H1 (cell line): ENCODE measurements around the gene RPS27A. TPM values are rescaled to one million over a fixed set of nuclear protein-coding genes. Genes with fewer than 3 reads are reported as not detected.

ENCODE experiments used
- ASH2L ChIP-seq: fragments of 200-600, 300-600 bp; sonication (generic); IDR thresholded peaks from one replicate; pipeline ENCODE4 v1.7.1; 2017; ENCODE audit warnings: low read length
- EGR1 ChIP-seq: IDR thresholded peaks from 2 replicates; pipeline ENCODE4 v1.6.1; 2011; ENCODE audit warnings: low read depth, low read length, borderline replicate concordance
- EP300 ChIP-seq, 2 experiments: IDR thresholded peaks; 1 replicate in 1 of 2; 2 replicates in 1 of 2; pipeline ENCODE4 v1.6.1; 2011 to 2012; ENCODE audit warnings: low read depth in 2 of 2, low read length in 2 of 2, mild to moderate bottlenecking in 2 of 2, borderline replicate concordance in 1 of 2, inconsistent platforms in 1 of 2, moderate library complexity in 1 of 2
- GTF2F1 ChIP-seq: IDR thresholded peaks from 2 replicates; pipeline ENCODE4 v1.6.1; 2012; ENCODE audit warnings: low read depth, low read length, improper control_type of control experiment, borderline replicate concordance
- HDAC2 ChIP-seq, 2 experiments: fragments of 300-600 bp in 1 of 2; sonication (generic) in 1 of 2; IDR thresholded peaks; 2 replicates each; pipeline ENCODE4 v1.6.1; 2011 to 2012; ENCODE audit warnings: low read depth in 2 of 2, low read length in 2 of 2, mild to moderate bottlenecking in 2 of 2, moderate library complexity in 2 of 2, borderline replicate concordance in 1 of 2, inconsistent platforms in 1 of 2
- HDAC6 ChIP-seq: IDR thresholded peaks from one replicate; pipeline ENCODE4 v1.7.1; 2012; ENCODE audit warnings: low read depth, mild to moderate bottlenecking, inconsistent platforms, low read length, moderate library complexity
- KDM5A ChIP-seq: fragments of 200-600 bp; IDR thresholded peaks from 2 replicates; pipeline ENCODE4 v1.7.1; 2012; ENCODE audit warnings: mild to moderate bottlenecking, low read length, inconsistent platforms, mixed read lengths
- NANOG ChIP-seq: IDR thresholded peaks from 2 replicates; pipeline ENCODE4 v1.6.1; 2011; ENCODE audit warnings: low read length, low read depth, mild to moderate bottlenecking, inconsistent platforms; ENCODE audit not compliant: insufficient read depth, poor library complexity, severe bottlenecking
- POLR2A ChIP-seq, 2 experiments: IDR thresholded peaks; 1 replicate in 1 of 2; 2 replicates in 1 of 2; pipeline ENCODE4 v1.6.1; 2011; ENCODE audit warnings: low read depth in 2 of 2, low read length in 2 of 2, mild to moderate bottlenecking in 2 of 2; ENCODE audit errors: control extremely low read depth in 1 of 2
- POLR2AphosphoS5 ChIP-seq: IDR thresholded peaks from 2 replicates; pipeline ENCODE4 v1.6.1; 2011; ENCODE audit warnings: low read depth, low read length
- POU5F1 ChIP-seq: IDR thresholded peaks from 2 replicates; pipeline ENCODE4 v1.6.1; 2011; ENCODE audit warnings: low read depth, mild to moderate bottlenecking, low read length, moderate library complexity
- RAD21 ChIP-seq, 2 experiments: IDR thresholded peaks in 1 of 2; conservative IDR thresholded peaks in 1 of 2; 2 replicates each; pipeline ENCODE4 v1.6.1; 2011; ENCODE audit warnings: low read depth in 2 of 2, low read length in 2 of 2, improper control_type of control experiment in 1 of 2, inconsistent platforms in 1 of 2, mild to moderate bottlenecking in 1 of 2, moderate library complexity in 1 of 2
- RNF2 ChIP-seq: fragments of 200-900, 300-1000 bp; sonication (generic); IDR thresholded peaks from 2 replicates; pipeline ENCODE4 v1.7.1; 2016; ENCODE audit warnings: borderline replicate concordance, low read depth, mild to moderate bottlenecking, antibody characterized with exemption, low read length; ENCODE audit not compliant: poor library complexity, severe bottlenecking; ENCODE audit errors: missing control alignments
- SAP30 ChIP-seq: fragments of 300-600 bp; sonication (generic); IDR thresholded peaks from 2 replicates; pipeline ENCODE4 v1.7.1; 2012; ENCODE audit warnings: low read length, moderate library complexity, mild to moderate bottlenecking, inconsistent platforms; ENCODE audit not compliant: insufficient read depth, insufficient replicate concordance
- SIN3A ChIP-seq, 2 experiments: IDR thresholded peaks in 1 of 2; conservative IDR thresholded peaks in 1 of 2; 2 replicates each; pipeline ENCODE4 v1.6.1; 2011 to 2012; ENCODE audit warnings: low read length in 2 of 2, improper control_type of control experiment in 1 of 2, low read depth in 1 of 2, mild to moderate bottlenecking in 1 of 2
- SIX5 ChIP-seq: IDR thresholded peaks from 2 replicates; pipeline ENCODE4 v1.6.1; 2011; ENCODE audit warnings: mild to moderate bottlenecking, low read depth, low read length
- TAF1 ChIP-seq: IDR thresholded peaks from 2 replicates; pipeline ENCODE4 v1.6.1; 2011; ENCODE audit warnings: mild to moderate bottlenecking, low read depth, low read length
- TAF7 ChIP-seq: optimal IDR thresholded peaks from 2 replicates; pipeline ENCODE3; 2011; ENCODE audit warnings: low read depth, mild to moderate bottlenecking, inconsistent platforms, low read length, moderate library complexity, borderline replicate concordance
- TBP ChIP-seq: IDR thresholded peaks from 2 replicates; pipeline ENCODE4 v1.6.1; 2011; ENCODE audit warnings: low read depth, low read length, improper control_type of control experiment
- TCF12 ChIP-seq: IDR thresholded peaks from 2 replicates; pipeline ENCODE4 v1.6.1; 2011; ENCODE audit warnings: low read depth, mild to moderate bottlenecking, low read length
- TEAD4 ChIP-seq: IDR thresholded peaks from 2 replicates; pipeline ENCODE4 v1.6.1; 2012; ENCODE audit warnings: low read depth, low read length, inconsistent platforms, mixed read lengths
- polyA plus RNA-seq, 7 experiments: library from polyadenylated mRNA; depleted of rRNA in 3 of 7; stranded (reverse) in 5 of 7; unstranded in 2 of 7; fragments of >200 nt in 5 of 7; fragments of 200-250 nt in 2 of 7; gene quantifications; 1 replicate in 5 of 7; 2 replicates in 1 of 7; 4 replicates in 1 of 7; pipeline versions ENCODE4 v1.2.1 to v1.2.3, GENCODE V29; 2011 to 2013; ENCODE audit warnings: missing spikeins in 2 of 7, mixed read lengths in 2 of 7
- total RNA-seq: library from RNA; stranded (reverse); fragmentation: NEBNext Ultra II Directional; extraction: Animal tissue kit (Norgen Biotek cat#: 25700); gene quantifications from 2 replicates; pipeline ENCODE4 v1.2.1, GENCODE V29; 2021
- TF ChIP-seq, protein P1 (sequence below): IDR thresholded peaks from 2 replicates; pipeline ENCODE4 v1.6.1; 2012; ENCODE audit warnings: inconsistent platforms

RPS27A gene
- total and polyA plus RNA-seq, 2 of the 8 experiments (the other 6 are each of a cell fraction or from before 2014, with no cell fraction given), result 1,431 to 1,682 TPM

DNA sequence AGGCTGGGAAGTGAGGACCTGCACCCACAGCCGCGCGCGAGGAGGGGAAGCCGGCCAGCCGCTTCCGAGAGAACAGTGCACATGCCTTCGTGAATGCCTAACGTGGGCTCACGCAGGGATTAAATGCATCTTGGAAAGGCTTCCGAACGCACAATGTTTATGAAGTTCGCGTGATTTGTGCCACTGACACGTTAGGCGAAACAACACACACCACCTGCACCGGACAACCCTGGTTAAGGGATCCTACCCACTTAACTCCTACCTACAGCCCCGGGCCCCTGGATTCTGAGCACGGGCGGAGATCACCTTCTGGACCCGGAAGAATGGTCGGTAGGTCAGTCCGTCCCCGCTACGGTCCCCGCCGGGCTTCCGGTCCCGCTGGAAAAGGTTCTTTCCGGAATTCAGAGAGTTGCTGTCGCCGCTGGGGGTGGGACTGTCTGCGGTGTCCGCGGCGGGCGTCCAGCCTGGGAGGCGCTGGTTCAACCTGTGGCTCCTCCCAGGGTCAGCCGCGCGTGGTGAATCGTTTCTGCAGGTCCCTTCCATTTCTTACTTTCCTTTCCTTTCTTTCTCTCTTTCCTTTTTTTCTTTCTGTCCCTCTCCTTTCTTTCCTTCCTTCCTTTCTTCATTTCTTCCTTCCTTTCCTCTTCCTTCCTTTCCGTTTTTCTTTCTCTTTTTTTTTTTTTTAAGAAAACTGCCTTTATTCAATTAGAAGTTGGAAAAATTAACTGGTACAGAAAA lies 36.6 kb downstream of the RPS27A start, which contains the start of gene MTIF2 (continued):
- TF ChIP-seq GTF2F1 (no peak), POLR2AphosphoS5 (peak; percentile 96), EGR1 (peak; percentile 76), TBP (peak; percentile 89), TCF12 (0 out of 2 replicates have a peak, but pooled peaks have one; percentile 42), POLR2A (IDR thresholded peaks at IDR 0.05; ENCODE audit: control extremely low read depth in 1 of 2, low read depth in 2 of 2, low read length in 2 of 2) (peak; percentile 83 to 96), HDAC2 (IDR thresholded peaks at IDR 0.05; ENCODE audit: borderline replicate concordance in 1 of 2, low read depth in 2 of 2, low read length in 2 of 2) (peak in 1 of 2 experiments; percentile 67; a peak in 1 of 4 replicates), SIX5 (peak; percentile 30; the same call in 1 of the 2 replicates), TEAD4 (peak; percentile 86), ASH2L (peak; percentile 89), RNF2 (no peak), SIN3A (conservative IDR thresholded peaks at IDR 0.05 in 1 of 2, IDR thresholded peaks at IDR 0.05 in 1 of 2; ENCODE audit: low read depth in 1 of 2, low read length in 2 of 2) (peak; percentile 90 to 92; a peak in 2 of 4 replicates), TAF1 (peak; percentile 94), HDAC6 (no peak), POU5F1 (no peak), TAF7 (peak; percentile 73), RAD21 (IDR thresholded peaks at IDR 0.05 in 1 of 2, conservative IDR thresholded peaks at IDR 0.05 in 1 of 2; ENCODE audit: low read depth in 2 of 2, low read length in 2 of 2) (peak; percentile 20 to 29; a peak in 3 of 4 replicates), EP300 (IDR thresholded peaks at IDR 0.05; ENCODE audit: borderline replicate concordance in 1 of 2, low read depth in 2 of 2, low read length in 2 of 2) (peak in 1 of 2 experiments; percentile 75; a peak in 1 of 3 replicates), SAP30 (peak; percentile 34), KDM5A (peak; percentile 94), NANOG (peak; percentile 36)
- TF ChIP-seq, protein P1, sequence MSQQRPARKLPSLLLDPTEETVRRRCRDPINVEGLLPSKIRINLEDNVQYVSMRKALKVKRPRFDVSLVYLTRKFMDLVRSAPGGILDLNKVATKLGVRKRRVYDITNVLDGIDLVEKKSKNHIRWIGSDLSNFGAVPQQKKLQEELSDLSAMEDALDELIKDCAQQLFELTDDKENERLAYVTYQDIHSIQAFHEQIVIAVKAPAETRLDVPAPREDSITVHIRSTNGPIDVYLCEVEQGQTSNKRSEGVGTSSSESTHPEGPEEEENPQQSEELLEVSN, result peak; percentile 31
